GM19351 (cell line): ENCODE data around the gene ASIP.
"Not testable (repeated sequence)": the region's sequence is repeated elsewhere in the genome, so short reads cannot be mapped to it uniquely, and the experiment has no call there.

ENCODE experiments used
- ATAC-seq: cut with Tn5 transposase; IDR thresholded peaks from one replicate; pipeline ENCODE4 v1.9.1; 2021; ENCODE audit warnings: mild to moderate bottlenecking, moderate library complexity; ENCODE audit not compliant: unreplicated experiment

Gene ASIP

GRCh38 chr20:34242015-34242414 lies 792 bp downstream of the ASIP start:
- not testable (repeated sequence) for ATAC-seq

- ATAC-seq = no peak
These were observed 1.7 kb downstream of the ASIP start for GRCh38 chr20:34242879-34243278.

GRCh38 chr20:34243377-34243776 lies 2.2 kb downstream of the ASIP start:
- no peak for ATAC-seq

- no peak for ATAC-seq
These were observed 5.0 kb downstream of the ASIP start for GRCh38 chr20:34246126-34246626.

- peak; percentile 84 for ATAC-seq
These were observed 8.1 kb downstream of the ASIP start for GRCh38 chr20:34249291-34249690.

GRCh38 chr20:34250005-34250404 lies 8.8 kb downstream of the ASIP start:
- no peak for ATAC-seq

- ATAC-seq = no peak
These were observed 10.4 kb downstream of the ASIP start for GRCh38 chr20:34251619-34252018.

GRCh38 chr20:34252431-34253086 lies 11.3 kb downstream of the ASIP start:
- ATAC-seq = not testable (repeated sequence)

GRCh38 chr20:34254979-34255378 lies 13.8 kb downstream of the ASIP start:
- ATAC-seq = no peak

- no peak for ATAC-seq
These were observed 15.5 kb downstream of the ASIP start for GRCh38 chr20:34256629-34257124.

GRCh38 chr20:34260208-34260942 lies 19.2 kb downstream of the ASIP start:
- ATAC-seq = no peak

GRCh38 chr20:34262488-34263288 lies 21.5 kb downstream of the ASIP start:
- no peak for ATAC-seq

GRCh38 chr20:34263468-34263867 lies 22.2 kb downstream of the ASIP start:
- ATAC-seq = not testable (repeated sequence)

GRCh38 chr20:34264141-34264540 lies 22.9 kb downstream of the ASIP start:
- ATAC-seq = no peak

- no peak for ATAC-seq
These were observed 26.9 kb downstream of the ASIP start for GRCh38 chr20:34268145-34268544.

GRCh38 chr20:34268851-34269636 lies 27.8 kb downstream of the ASIP start:
- ATAC-seq = no peak

GRCh38 chr20:34269996-34270627 lies 28.9 kb downstream of the ASIP start:
- ATAC-seq = no peak

- ATAC-seq = no peak
These were observed 30.7 kb downstream of the ASIP start for GRCh38 chr20:34271956-34272355.

GRCh38 chr20:34274694-34275093 lies 33.5 kb downstream of the ASIP start:
- no peak for ATAC-seq

GRCh38 chr20:34281177-34281576 lies 40.0 kb downstream of the ASIP start:
- ATAC-seq = no peak
